NCI-H146 treated with DMSO at 0.1 percent for 48 hours (cell line): ENCODE results near the gene MYPN.
"Not testable (repeated sequence)": the region's sequence is repeated elsewhere in the genome, so short reads cannot be mapped to it uniquely, and the experiment has no call there.

ENCODE experiments used
- DNase-seq: peaks from one replicate; lab custom pipeline; 2025; ENCODE audit not compliant: unreplicated experiment; lab: John Stamatoyannopoulos, UW

Gene MYPN

DNA sequence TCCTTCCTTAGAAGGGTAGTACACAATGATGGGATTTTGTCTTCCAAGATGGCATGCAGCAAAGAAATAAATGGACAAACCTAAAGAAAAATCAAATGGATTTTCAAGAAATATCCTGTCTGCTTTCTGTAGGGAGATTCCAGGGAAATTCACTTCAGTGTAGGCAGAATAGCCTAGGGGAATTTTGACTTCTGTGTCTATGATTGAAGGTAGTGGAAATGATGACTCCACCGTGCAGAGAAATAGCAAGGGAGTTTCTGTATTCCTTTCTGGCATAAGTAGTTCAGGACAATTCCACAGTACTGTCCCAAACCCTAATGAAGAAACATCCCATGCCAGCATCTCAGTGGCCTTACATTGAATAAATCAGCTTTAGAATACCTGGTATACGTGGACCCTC is 113.1 kb downstream of the MYPN start:
- DNase-seq: no peak

DNA sequence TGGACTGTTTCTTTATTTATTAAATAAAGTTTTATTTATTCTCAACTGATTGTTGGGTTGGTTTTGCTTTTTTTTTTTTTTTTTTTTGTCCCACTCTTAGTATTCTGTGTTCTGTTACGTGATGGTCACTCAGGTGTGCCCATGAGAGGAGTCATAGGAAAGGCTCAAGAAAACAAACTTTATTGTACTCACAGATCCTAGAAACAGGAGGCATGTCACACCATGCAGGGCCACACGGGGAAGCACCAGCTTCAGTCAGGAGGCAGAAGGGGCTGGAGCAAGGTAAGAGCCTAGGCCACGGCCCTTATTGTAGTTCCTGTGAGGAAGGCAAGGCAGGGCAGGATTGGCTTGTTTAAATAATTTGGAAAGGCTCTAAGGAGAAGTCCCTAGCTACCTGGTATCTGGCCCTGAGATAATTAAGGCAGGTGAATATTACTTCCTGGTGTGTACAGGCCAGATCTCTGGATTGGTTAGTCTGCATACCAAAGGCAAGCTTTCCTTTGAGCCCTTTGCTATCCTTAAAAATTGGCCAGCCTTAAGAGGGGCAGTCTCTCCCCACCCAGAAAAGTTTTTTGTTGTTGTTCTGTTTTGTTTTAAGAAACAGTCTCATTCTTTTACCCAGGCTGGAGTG is 114.4 kb downstream of the MYPN start:
- no peak for DNase-seq

- DNase-seq: no peak
Measured at GRCh38 chr10:68224810-68225209, 115.5 kb downstream of the MYPN start.

- no peak for DNase-seq
Measured at GRCh38 chr10:68230268-68230667, 121.0 kb downstream of the MYPN start.

GRCh38 chr10:68231106-68231816 is 122.0 kb downstream of the MYPN start:
- peak; percentile 46 for DNase-seq

GRCh38 chr10:68231817-68232251 is 122.5 kb downstream of the MYPN start, which contains the start of gene ATOH7:
ATOH7 (minus strand) TSS chr10:68232113; CDS start chr10:68231677, 436 bp downstream.
- DNase-seq: no peak

GRCh38 chr10:68233046-68233445 is 123.8 kb downstream of the MYPN start:
- DNase-seq: no peak

DNA sequence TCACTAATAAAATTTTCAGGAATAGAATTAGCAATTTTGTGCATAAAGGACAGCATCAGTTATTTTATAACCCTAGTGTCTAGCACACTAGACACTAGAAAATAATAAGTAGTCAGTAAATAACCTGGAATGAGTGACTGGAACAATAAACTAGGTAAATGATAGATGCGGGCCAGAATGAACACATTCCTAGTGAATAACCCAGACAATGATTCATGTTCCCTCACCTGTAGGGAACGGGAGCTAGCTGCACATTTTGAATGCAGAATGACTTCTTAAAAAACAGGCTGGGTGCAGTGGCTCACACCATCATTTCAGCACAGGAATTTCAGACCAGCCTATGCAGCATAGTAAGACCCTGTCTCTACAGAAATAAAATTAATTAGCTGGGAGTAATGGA is 125.8 kb downstream of the MYPN start:
- no peak for DNase-seq

GRCh38 chr10:68235581-68235980 is 126.3 kb downstream of the MYPN start:
- DNase-seq: no peak

GRCh38 chr10:68237173-68237572 is 127.9 kb downstream of the MYPN start:
- no peak for DNase-seq

- DNase-seq: no peak
Measured at GRCh38 chr10:68238371-68238770, 129.1 kb downstream of the MYPN start.

DNA sequence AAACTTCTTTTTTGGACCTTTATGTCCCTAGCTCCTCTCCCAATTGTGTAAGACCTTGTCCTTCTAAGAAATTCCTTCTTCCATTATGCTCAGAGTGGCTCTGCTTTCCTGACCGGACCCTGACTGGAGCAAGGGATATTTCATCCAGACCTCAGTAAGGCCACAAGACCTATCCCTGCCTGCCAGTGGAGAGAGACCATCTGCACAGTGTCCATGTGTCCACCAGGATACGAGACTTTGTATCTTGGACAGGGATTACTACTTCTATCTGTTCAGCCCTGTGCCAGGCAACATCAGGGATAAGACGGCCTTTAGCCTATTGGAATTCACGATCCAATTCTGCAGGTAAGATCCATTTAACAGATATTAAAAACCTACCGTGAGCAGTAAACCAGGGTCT is 129.8 kb downstream of the MYPN start:
- DNase-seq: no peak

DNA sequence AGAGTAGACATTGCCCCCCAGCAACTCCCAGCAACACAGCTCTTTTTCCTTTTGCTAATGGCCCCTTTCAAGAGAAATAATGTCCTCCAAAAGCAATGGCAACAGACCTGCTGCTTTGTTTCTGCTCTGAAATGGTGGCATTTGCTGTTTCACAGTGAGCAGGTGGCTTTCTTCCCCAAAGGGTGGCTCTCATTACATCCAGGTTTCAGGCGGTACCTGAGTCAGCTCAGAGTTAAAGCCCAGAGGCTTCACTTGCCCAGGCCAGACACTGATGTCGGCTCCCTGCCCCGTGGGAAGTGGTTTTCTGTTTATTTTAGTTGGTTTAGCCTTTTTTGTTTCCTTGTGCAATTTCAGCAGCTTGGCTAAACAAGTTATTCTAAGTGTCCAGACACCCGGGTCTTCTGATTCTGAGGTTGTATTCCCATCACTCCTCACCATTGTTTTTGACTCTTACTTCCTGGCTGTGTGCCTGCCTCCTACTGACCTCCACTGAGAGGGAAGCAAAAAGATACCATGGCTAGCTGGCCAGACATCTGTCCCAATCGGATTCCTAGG is 130.4 kb downstream of the MYPN start:
- no peak for DNase-seq

DNA sequence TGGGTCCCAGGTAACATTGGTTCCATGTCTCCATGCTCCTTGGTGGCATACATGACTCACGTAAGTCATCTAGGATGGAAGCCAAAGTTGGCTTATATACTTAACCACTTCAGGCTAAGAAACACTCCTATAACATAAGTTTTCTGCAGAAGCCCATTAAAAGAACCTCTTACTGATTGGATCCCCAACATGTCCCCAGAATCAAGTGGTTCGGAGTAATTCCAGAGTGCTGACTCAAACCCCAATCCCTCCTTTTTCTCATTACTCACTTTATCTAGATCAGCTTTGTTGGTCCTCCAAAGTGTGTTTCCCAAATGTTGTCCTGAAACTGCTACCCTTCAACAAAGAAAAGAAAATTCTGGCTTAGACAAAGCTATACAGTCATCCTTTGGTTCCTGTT is 132.8 kb downstream of the MYPN start:
- no peak for DNase-seq

- not testable (repeated sequence) for DNase-seq
Measured at GRCh38 chr10:68246397-68246796, 137.1 kb downstream of the MYPN start.

- no peak for DNase-seq
Measured at GRCh38 chr10:68247931-68248330, 138.6 kb downstream of the MYPN start.

DNA sequence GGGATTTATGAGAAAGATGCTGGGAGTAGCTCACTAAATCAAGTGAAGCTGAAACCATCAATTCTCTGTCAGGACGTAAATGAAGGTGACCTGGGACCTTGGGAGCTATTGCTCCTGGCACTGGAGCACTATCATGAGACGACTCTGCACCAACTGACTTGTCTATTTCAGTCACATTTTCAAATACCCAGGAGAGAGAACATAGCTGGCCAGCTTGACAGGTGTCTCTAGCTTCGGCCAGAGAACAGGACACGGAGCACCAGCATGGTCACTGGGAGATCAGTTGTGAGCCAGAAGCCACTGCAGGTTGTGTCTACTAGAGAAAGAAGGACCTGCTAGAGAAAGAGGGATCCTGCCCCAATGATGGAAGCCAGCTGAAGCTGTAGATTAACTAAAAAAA is 140.0 kb downstream of the MYPN start:
- no peak for DNase-seq

DNA sequence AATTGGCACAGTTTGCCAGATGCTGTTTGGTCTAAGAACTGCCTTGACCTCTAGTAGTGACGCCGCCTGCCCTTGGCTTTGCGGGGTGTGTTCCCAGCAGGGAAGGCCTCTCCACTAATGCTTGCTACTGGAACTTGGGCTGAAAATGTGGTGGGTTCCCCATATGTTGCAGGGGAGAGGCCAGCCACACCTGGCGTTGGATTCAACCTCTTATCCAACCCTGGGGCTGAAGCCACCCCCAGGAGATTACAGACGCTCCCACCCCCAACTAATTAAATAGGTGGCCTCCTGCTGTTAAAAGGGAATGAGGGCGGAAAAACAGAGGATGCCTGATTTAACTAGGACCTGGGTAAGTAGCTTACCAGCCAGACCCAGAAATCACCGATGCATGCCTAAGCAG is 141.9 kb downstream of the MYPN start:
- DNase-seq: peak; percentile 46

DNA sequence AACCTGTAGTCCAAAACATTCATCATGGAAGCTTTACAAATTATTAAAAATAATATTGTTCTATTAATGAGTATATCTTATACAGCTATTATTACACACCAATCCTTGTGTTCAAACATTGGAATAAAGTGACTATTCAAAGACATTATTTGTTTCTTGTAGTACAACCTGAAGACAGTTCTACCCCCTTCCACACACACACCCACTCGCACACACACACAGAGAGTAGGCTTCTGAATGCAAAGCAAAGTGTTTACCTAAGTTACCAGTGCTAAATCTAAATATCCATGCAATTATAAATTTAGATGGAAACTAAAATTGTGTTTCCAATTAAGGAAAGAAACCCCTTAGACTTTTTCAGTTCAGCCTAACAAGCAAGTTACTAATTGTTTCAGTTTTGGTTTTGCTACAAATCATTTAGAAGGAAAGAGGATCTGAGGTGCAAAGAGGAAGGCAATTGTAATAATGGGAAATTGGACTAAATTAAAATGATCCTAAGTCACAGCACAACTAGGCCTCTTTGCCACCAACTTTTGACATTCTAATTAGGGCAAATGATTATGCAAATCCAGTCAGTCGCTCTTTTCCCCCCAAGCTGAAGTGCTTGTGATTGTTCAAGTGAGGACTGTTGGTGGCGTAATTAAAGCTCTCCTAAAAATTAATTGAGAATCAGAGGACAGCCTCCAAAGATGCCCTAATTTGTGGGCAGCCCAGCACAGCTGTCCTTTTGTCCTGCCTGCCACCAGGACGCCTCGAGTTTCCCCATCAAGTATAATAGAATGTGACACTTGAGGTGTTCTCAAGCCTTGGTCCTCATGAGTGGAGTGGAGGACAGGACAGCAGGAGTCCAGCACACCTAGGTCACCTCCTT is 142.6 kb downstream of the MYPN start:
- DNase-seq: no peak

- no peak for DNase-seq
Measured at GRCh38 chr10:68253346-68253745, 144.1 kb downstream of the MYPN start.

GRCh38 chr10:68261132-68261856 is 152.0 kb downstream of the MYPN start:
- peak; percentile 45 for DNase-seq
